ENCODE results near the gene LONP2. TPM values are rescaled to one million over a fixed set of nuclear protein-coding genes. Genes with fewer than 3 reads are reported as not detected.

LONP2 gene
- total and polyA plus RNA-seq, 9 of the 15 experiments (the other 6 are each of a cell fraction or from before 2014, with no cell fraction given): 8.1 to 41.2 (median 25.6) TPM

DNA sequence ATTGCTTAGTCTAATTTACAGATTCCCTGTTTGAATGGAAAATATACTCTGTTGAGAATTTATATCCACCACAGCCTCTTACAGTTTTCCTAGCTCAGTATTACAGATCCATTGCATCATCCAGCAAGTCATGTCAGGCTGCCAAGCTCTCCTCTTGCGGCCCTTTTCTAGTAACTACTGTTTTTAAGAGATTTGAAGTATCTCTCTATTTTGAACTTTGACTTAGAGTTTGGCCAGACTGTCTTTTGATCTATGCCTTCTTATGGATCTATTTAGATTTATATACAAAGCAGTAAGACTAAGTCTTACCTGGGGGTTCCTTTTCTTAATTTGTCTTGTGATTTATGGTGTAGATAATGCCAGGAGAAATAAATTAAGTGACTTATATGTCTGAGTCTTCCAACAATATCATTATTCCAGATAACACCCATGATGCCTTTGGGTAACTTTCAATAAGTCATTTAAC is 56.3 kb downstream of the LONP2 start (continued):
- peak; percentile 52; the same call in 1 of the 2 replicates for TF ChIP-seq ZBTB17 (CRISPR knock-in tag; IDR thresholded peaks at IDR 0.05)
- TF ChIP-seq FUS (optimal IDR thresholded peaks at IDR 0.05; ENCODE audit: low read depth, low read length): no peak
- TF ChIP-seq NCOA2 (IDR thresholded peaks at IDR 0.05; ENCODE audit: partially characterized antibody in 2 of 2): no peak
- TF ChIP-seq FOXA3 (CRISPR knock-in tag; conservative IDR thresholded peaks at IDR 0.05 in 1 of 2, IDR thresholded peaks at IDR 0.05 in 1 of 2): no peak
- TF ChIP-seq ZNF583 (CRISPR knock-in tag; IDR thresholded peaks at IDR 0.05): peak; percentile 93
- TF ChIP-seq MAFF (IDR thresholded peaks at IDR 0.05; ENCODE audit: low read length): no peak
- peak; percentile 78; the same call in 1 of the 2 replicates for TF ChIP-seq ELK3 (CRISPR knock-in tag; IDR thresholded peaks at IDR 0.05)
- no peak for TF ChIP-seq HDAC3 (IDR thresholded peaks at IDR 0.05; ENCODE audit: borderline replicate concordance, partially characterized antibody)
- TF ChIP-seq ZNF318 (IDR thresholded peaks at IDR 0.05; ENCODE audit: borderline replicate concordance in 1 of 2, low read depth in 1 of 2): no peak
- no peak for TF ChIP-seq RUNX1 (IDR thresholded peaks at IDR 0.05; ENCODE audit: low read depth)
- no peak for TF ChIP-seq KHSRP (IDR thresholded peaks at IDR 0.05)
- peak; percentile 36; the same call in 1 of the 2 replicates for TF ChIP-seq NR2C1 (IDR thresholded peaks at IDR 0.05)
- peak; percentile 86 for TF ChIP-seq NR2C1 (tag; IDR thresholded peaks at IDR 0.05)
- no peak for TF ChIP-seq COPS2 (conservative IDR thresholded peaks at IDR 0.05)
- TF ChIP-seq, protein P1, sequence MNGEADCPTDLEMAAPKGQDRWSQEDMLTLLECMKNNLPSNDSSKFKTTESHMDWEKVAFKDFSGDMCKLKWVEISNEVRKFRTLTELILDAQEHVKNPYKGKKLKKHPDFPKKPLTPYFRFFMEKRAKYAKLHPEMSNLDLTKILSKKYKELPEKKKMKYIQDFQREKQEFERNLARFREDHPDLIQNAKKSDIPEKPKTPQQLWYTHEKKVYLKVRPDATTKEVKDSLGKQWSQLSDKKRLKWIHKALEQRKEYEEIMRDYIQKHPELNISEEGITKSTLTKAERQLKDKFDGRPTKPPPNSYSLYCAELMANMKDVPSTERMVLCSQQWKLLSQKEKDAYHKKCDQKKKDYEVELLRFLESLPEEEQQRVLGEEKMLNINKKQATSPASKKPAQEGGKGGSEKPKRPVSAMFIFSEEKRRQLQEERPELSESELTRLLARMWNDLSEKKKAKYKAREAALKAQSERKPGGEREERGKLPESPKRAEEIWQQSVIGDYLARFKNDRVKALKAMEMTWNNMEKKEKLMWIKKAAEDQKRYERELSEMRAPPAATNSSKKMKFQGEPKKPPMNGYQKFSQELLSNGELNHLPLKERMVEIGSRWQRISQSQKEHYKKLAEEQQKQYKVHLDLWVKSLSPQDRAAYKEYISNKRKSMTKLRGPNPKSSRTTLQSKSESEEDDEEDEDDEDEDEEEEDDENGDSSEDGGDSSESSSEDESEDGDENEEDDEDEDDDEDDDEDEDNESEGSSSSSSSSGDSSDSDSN (IDR thresholded peaks at IDR 0.05; ENCODE audit: borderline replicate concordance in 1 of 2, low read depth in 2 of 2, low read length in 2 of 2): no peak
- TF ChIP-seq, protein P2, sequence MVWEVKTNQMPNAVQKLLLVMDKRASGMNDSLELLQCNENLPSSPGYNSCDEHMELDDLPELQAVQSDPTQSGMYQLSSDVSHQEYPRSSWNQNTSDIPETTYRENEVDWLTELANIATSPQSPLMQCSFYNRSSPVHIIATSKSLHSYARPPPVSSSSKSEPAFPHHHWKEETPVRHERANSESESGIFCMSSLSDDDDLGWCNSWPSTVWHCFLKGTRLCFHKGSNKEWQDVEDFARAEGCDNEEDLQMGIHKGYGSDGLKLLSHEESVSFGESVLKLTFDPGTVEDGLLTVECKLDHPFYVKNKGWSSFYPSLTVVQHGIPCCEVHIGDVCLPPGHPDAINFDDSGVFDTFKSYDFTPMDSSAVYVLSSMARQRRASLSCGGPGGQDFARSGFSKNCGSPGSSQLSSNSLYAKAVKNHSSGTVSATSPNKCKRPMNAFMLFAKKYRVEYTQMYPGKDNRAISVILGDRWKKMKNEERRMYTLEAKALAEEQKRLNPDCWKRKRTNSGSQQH (CRISPR knock-in tag; IDR thresholded peaks at IDR 0.05): no peak
